Vagina (tissue), 2 donors: ENCODE data around the gene SORCS2. TPM values are rescaled to one million over a fixed set of nuclear protein-coding genes. Genes with fewer than 3 reads are reported as not detected.

ENCODE experiments used
- DNase-seq, 2 donors: peaks; one replicate each; pipeline ENCODE4 v3.0.0-alpha.2; 2017; ENCODE audit errors: extremely low spot score in 2 of 2
- H3K27ac ChIP-seq: fragments of 200-600 bp; sonication (generic); one replicate; pipeline ENCODE4 v1.5.1; 2019
- H3K27me3 ChIP-seq: fragments of 200-600 bp; sonication (generic); one replicate; pipeline ENCODE4 v1.5.1; 2019
- H3K36me3 ChIP-seq, 2 donors: fragments of 200-600 bp; sonication (generic); one replicate each; pipeline ENCODE4 v1.5.1; 2017 to 2019
- H3K4me1 ChIP-seq: fragments of 200-600 bp; sonication (generic); one replicate; pipeline ENCODE4 v1.5.1; 2019
- H3K4me3 ChIP-seq, 2 donors: fragments of 200-600 bp; sonication (generic); 1 replicate in 1 of 2; 2 replicates in 1 of 2; pipeline ENCODE4 v1.5.1; 2016 to 2019
- H3K9me3 ChIP-seq: fragments of 200-600 bp; sonication (generic); one replicate; pipeline ENCODE4 v1.5.1; 2019
- POLR2A ChIP-seq, 2 donors: fragments of 450-650 bp; IDR thresholded peaks; one replicate each; pipeline ENCODE4 v1.6.1; 2017; ENCODE audit warnings: antibody characterized with exemption in 2 of 2, mild to moderate bottlenecking in 2 of 2, moderate library complexity in 2 of 2
- POLR2AphosphoS5 ChIP-seq, 2 donors: sonication (generic); formaldehyde crosslinking; IDR thresholded peaks; one replicate each; pipeline ENCODE4 v1.9.0; 2017; ENCODE audit warnings: antibody characterized with exemption in 2 of 2, mild to moderate bottlenecking in 2 of 2, low read depth in 1 of 2; ENCODE audit not compliant: insufficient read depth in 1 of 2
- intact Hi-C: fragments of 100-400 bp; cut with DNase I; formaldehyde crosslinking; loops from one replicate; pipeline ENCODE4 v1.15.1; 2023
- total RNA-seq: library from RNA; depleted of rRNA; stranded (reverse); fragments of >200 nt; gene quantifications from one replicate; pipeline ENCODE4 v1.2.3, GENCODE V29; 2016
- TF ChIP-seq, protein P1 (sequence below), 3 experiments: fragments of 450-650 bp in 2 of 3; fragments of 200-600 bp in 1 of 3; sonication (generic) in 1 of 3; IDR thresholded peaks; one replicate each; pipeline ENCODE4 v1.5.1; 2017 to 2019; ENCODE audit warnings: antibody characterized with exemption in 3 of 3, mild to moderate bottlenecking in 2 of 3, moderate library complexity in 2 of 3

Gene SORCS2
- total RNA-seq, 1 donor from 2014 or later: 5.4 TPM

DNA sequence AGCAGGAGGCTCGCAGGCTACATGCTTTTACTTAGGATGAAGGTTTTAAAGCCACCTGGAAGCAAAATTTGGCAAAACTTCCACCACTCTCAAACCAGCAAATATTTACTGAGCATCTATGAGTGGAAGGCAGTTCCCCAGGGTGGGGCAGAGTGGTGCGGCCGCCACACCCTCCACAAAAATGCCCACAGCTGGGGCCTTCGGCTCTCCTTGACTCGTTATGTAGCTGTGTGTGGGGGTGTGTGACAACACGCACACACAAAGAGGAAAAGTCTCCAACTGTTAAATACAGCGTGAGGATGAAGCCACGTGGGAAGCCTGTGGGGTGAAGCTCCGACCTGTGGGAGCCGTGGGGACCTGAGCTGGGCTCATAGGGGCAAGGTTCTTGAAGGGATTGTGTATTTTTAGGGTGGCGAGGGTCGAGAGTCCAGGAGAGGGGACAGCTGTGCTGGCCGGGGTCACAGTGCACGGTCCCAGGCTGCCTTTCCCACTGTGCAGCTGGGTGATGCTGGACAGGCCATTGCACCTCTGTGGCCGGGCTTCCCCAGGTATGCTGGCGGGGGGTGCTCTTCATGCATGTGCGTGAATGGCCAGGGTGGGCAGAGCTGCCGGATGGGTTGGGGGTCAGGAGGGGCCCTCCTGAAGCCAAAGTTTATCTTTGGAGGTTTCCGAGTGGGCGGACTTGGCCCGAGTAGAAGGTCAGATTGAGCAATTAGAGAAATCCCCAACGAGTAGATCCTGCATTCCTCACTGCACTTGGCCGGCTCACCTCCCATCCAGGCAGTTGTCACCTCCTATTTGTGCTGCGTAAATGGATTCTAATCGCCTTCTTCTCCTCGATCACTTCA, 25.4 kb downstream of the SORCS2 start:
- H3K4me1 ChIP-seq: peaks cover 5% of the 10 kb centered on the region
- H3K27me3 ChIP-seq: no peaks in the 10 kb centered on the region
- intact Hi-C loops: no loop called here
- no peaks in the 10 kb centered on the region for H3K9me3 ChIP-seq
- H3K4me3 ChIP-seq: no peak overlapping the region
- H3K36me3 ChIP-seq: no peaks in the 10 kb centered on the region
- TF ChIP-seq POLR2AphosphoS5 (IDR thresholded peaks at IDR 0.05; ENCODE audit: insufficient read depth in 1 of 2, low read depth in 1 of 2) (no peak), POLR2A (IDR thresholded peaks at IDR 0.05) (no peak)
- TF ChIP-seq, protein P1, sequence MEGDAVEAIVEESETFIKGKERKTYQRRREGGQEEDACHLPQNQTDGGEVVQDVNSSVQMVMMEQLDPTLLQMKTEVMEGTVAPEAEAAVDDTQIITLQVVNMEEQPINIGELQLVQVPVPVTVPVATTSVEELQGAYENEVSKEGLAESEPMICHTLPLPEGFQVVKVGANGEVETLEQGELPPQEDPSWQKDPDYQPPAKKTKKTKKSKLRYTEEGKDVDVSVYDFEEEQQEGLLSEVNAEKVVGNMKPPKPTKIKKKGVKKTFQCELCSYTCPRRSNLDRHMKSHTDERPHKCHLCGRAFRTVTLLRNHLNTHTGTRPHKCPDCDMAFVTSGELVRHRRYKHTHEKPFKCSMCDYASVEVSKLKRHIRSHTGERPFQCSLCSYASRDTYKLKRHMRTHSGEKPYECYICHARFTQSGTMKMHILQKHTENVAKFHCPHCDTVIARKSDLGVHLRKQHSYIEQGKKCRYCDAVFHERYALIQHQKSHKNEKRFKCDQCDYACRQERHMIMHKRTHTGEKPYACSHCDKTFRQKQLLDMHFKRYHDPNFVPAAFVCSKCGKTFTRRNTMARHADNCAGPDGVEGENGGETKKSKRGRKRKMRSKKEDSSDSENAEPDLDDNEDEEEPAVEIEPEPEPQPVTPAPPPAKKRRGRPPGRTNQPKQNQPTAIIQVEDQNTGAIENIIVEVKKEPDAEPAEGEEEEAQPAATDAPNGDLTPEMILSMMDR (IDR thresholded peaks at IDR 0.05): no peak
- H3K27ac ChIP-seq: no peak overlapping the region
- DNase-seq: no peak

DNA sequence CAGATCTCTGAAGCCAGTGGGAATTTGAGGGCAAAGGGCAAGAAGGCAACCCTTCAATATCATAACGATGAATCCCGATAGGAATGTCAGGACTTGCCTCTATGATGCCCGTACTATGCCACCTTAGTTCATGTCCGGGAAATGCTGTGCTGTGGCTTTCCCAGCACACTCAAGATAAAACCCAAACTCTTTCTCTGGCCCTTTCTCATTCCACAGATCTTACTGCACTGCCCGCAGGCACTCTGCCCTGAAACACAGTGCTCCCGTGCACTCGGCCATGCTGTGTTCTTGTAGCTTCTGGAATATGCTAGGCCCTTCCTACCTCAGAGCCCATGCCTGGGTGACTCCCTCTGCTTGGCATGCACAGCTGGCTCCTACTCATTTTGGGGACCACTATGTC, 26.3 kb downstream of the SORCS2 start:
- intact Hi-C loops: no loop called here
- H3K4me1 ChIP-seq: no peaks in the 10 kb centered on the region
- H3K27me3 ChIP-seq: no peaks in the 10 kb centered on the region
- no peaks in the 10 kb centered on the region for H3K36me3 ChIP-seq
- H3K4me3 ChIP-seq: no peak overlapping the region
- TF ChIP-seq POLR2A (IDR thresholded peaks at IDR 0.05) (no peak), POLR2AphosphoS5 (IDR thresholded peaks at IDR 0.05; ENCODE audit: insufficient read depth in 1 of 2, low read depth in 1 of 2) (no peak)
- TF ChIP-seq, protein P1 (IDR thresholded peaks at IDR 0.05): no peak
- H3K9me3 ChIP-seq: no peaks in the 10 kb centered on the region
- H3K27ac ChIP-seq: no peak overlapping the region
- no peak for DNase-seq

DNA sequence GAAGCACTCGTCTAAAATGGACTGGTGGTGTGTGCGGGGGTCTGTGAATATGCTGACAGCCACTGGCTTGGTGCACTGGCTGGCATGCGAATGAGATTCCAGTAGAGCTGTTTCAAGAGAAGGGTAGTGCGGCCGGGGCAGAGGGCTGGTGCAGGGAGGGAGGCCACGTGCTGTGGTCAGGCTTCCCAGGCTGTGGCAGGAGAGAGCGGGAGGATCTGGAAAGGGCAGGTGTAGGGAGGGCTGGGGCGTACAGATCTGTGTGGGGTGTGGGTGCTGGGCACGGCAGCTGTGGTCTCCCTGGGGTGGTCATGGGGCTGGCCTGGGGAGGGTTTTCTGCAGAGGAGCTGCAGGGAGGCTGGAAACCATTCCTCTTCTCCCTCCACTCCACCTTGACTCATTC, 30.2 kb downstream of the SORCS2 start:
- no peaks in the 10 kb centered on the region for H3K36me3 ChIP-seq
- H3K4me3 ChIP-seq: no peak overlapping the region
- no peaks in the 10 kb centered on the region for H3K4me1 ChIP-seq
- no peaks in the 10 kb centered on the region for H3K27me3 ChIP-seq
- no peaks in the 10 kb centered on the region for H3K9me3 ChIP-seq
- no peak overlapping the region for H3K27ac ChIP-seq
- no peak for DNase-seq
- no peak for TF ChIP-seq POLR2AphosphoS5 (IDR thresholded peaks at IDR 0.05; ENCODE audit: insufficient read depth in 1 of 2, low read depth in 1 of 2)
- TF ChIP-seq, protein P1 (IDR thresholded peaks at IDR 0.05): no peak
- TF ChIP-seq POLR2A (IDR thresholded peaks at IDR 0.05): no peak
- intact Hi-C loops: no loop called here

DNA sequence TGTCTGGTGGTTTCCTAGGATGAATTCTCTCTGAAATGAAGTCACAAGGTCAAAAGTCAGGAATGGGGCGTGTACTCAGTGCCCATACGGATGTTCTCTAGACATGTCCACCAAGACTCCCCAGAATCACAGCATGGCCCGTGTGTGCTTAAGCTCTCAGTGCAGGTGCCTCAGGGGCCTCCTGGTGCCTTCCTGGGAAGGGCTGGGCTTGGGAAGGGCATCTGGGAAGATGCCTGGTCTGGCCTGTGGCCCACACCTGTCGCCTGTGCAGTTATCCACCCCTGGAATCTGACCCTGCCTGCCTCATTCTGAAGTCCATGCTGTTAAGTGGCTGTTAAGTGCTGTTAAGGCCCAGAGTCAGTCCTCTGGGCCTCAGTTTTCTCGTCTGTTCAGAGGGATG, 31.2 kb downstream of the SORCS2 start:
- no peak for DNase-seq
- no peaks in the 10 kb centered on the region for H3K4me1 ChIP-seq
- TF ChIP-seq, protein P1 (IDR thresholded peaks at IDR 0.05): no peak
- TF ChIP-seq POLR2A (IDR thresholded peaks at IDR 0.05) (no peak), POLR2AphosphoS5 (IDR thresholded peaks at IDR 0.05; ENCODE audit: insufficient read depth in 1 of 2, low read depth in 1 of 2) (no peak)
- H3K27ac ChIP-seq: no peak overlapping the region
- intact Hi-C loops: no loop called here
- H3K36me3 ChIP-seq: no peaks in the 10 kb centered on the region
- no peaks in the 10 kb centered on the region for H3K9me3 ChIP-seq
- H3K27me3 ChIP-seq: no peaks in the 10 kb centered on the region
- no peak overlapping the region for H3K4me3 ChIP-seq

DNA sequence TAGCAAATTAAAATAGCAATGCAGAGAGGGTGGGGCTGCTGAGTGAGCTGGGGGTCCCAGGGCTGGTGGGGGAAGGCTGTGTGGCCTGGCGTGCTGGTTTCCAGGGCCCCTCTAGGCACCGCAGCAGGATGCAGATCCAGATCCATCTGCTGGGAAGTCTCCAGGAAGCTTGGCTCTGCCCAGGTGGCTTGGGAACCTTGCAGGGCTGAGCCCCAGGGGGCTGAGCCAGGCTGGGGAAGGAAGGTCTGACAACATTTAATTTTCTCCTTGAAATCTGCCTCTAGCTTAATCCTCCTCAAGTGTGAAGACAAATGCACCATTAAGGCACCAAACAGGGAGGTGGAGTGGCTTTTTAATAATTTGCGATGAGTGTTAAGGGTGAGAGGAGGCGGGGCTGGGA, 31.7 kb downstream of the SORCS2 start:
- H3K27me3 ChIP-seq: no peaks in the 10 kb centered on the region
- TF ChIP-seq POLR2AphosphoS5 (IDR thresholded peaks at IDR 0.05; ENCODE audit: insufficient read depth in 1 of 2, low read depth in 1 of 2) (no peak), POLR2A (IDR thresholded peaks at IDR 0.05) (no peak)
- TF ChIP-seq, protein P1 (IDR thresholded peaks at IDR 0.05): no peak
- no peak overlapping the region for H3K27ac ChIP-seq
- no peak for DNase-seq
- intact Hi-C loops: no loop called here
- H3K4me1 ChIP-seq: no peaks in the 10 kb centered on the region
- H3K36me3 ChIP-seq: no peaks in the 10 kb centered on the region
- no peaks in the 10 kb centered on the region for H3K9me3 ChIP-seq
- no peak overlapping the region for H3K4me3 ChIP-seq
